Kidney (tissue), 14 donors: ENCODE results near the gene CD99L2. TPM values are rescaled to one million over a fixed set of nuclear protein-coding genes. Genes with fewer than 3 reads are reported as not detected.

Source experiments
- DNase-seq, 5 donors: peaks; one replicate each; pipeline ENCODE4 v3.0.0-alpha.2; 2013 to 2020
- FAIRE-seq: peaks from 2 replicates; lab custom pipeline; 2012; peaks lifted over from hg19 to GRCh38; lab: Jason Lieb, UNC
- H3K27ac ChIP-seq, 2 donors: one replicate each; pipeline ENCODE4 v1.7.0; 2013; ENCODE audit warnings: low read depth in 2 of 2, low read length in 2 of 2, inconsistent platforms in 1 of 2
- H3K27me3 ChIP-seq: one replicate; pipeline ENCODE4 v1.7.1; 2013; ENCODE audit warnings: low read length, inconsistent platforms; ENCODE audit not compliant: control insufficient read depth, insufficient read depth
- H3K36me3 ChIP-seq, 3 donors: one replicate each; pipeline versions ENCODE4 v1.7.0 to v1.7.1; 2013; ENCODE audit warnings: low read length in 3 of 3, control low read depth in 1 of 3, inconsistent platforms in 1 of 3; ENCODE audit not compliant: insufficient read depth in 3 of 3, control insufficient read depth in 2 of 3
- H3K4me1 ChIP-seq, 3 donors: one replicate each; pipeline versions ENCODE4 v1.7.0 to v1.7.1; 2013; ENCODE audit warnings: low read length in 3 of 3, inconsistent platforms in 1 of 3, low read depth in 1 of 3; ENCODE audit not compliant: control insufficient read depth in 2 of 3, insufficient read depth in 2 of 3
- H3K4me3 ChIP-seq, 3 donors: one replicate each; pipeline versions ENCODE4 v1.7.0 to v1.8.1; 2013; ENCODE audit warnings: low read length in 3 of 3, control low read depth in 1 of 3, inconsistent platforms in 1 of 3
- H3K9ac ChIP-seq, 3 donors: one replicate each; pipeline versions ENCODE4 v1.7.0 to v1.7.1; 2013; ENCODE audit warnings: low read length in 3 of 3, control low read depth in 1 of 3, inconsistent platforms in 1 of 3
- H3K9me3 ChIP-seq, 3 donors: one replicate each; pipeline versions ENCODE4 v1.7.0 to v1.7.1; 2013; ENCODE audit warnings: low read length in 3 of 3, control low read depth in 1 of 3, inconsistent platforms in 1 of 3; ENCODE audit not compliant: control insufficient read depth in 2 of 3, insufficient read depth in 1 of 3
- CTCF ChIP-seq: IDR thresholded peaks from 3 replicates; pipeline ENCODE4 v1.5.1; 2012; ENCODE audit warnings: mild to moderate bottlenecking, moderate library complexity, borderline replicate concordance; ENCODE audit not compliant: insufficient read depth; ENCODE audit errors: extremely low read depth
- intact Hi-C: fragments of 100-400 bp; cut with DNase I; formaldehyde crosslinking; loops from one replicate; pipeline ENCODE4 v1.11.1; 2022
- polyA plus RNA-seq: library from polyadenylated mRNA; stranded (reverse); fragments of 350-450 nt; fragmentation: Illumina TruSeq; extraction: RNeasy Lipid Tissue Mini Kit (QIAGEN cat#74804); gene quantifications from one replicate; pipeline ENCODE4 v1.2.3, GENCODE V29; 2014; ENCODE audit warnings: low read depth, low replicate concordance; ENCODE audit not compliant: insufficient read depth
- total RNA-seq: library from RNA; stranded (reverse); fragmentation: NEBNext Ultra II Directional; extraction: Animal tissue kit (Norgen Biotek cat#: 25700); gene quantifications from one replicate; pipeline ENCODE4 v1.2.1, GENCODE V29; 2021
- donor health status: control.
- donor health status: control.
- donor health status: control.
- donor health status: control.
- donor health status: control.
- donor health status: DM: yes; HTN: yes; CAD: no.
- donor health status: Normal renal cell carcinoma (clear cell type).

The CD99L2 gene
- total and polyA plus RNA-seq, 2 donors from 2014 or later, result 30.9 to 38.0 TPM

DNA sequence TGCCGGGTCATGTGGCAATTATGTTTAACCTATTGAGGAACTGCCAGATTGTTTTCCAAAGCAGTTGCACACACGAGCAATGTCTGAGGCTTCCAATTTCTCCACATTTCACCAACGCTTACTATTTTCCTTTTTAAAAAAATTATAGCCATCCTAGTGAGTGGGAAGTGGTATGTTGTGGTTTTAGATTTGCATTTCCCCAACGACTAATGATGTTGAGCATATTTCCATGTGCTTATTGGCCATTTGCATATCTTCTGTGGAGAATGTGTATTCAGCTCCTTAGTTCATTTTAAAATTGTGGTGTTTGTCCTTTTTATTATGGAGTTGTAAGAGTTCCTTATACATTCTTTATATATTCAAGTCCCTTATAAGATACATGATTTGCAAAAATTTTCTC, 145.1 kb downstream of the CD99L2 start:
- Histone ChIP-seq H3K4me3 (no peak overlapping the region), H3K27ac (no peak overlapping the region), H3K4me1 (no peaks in the 10 kb centered on the region), H3K27me3 (no peaks in the 10 kb centered on the region), H3K9ac (no peak overlapping the region), H3K36me3 (peaks cover 0 to 2% (median 0%) of the 10 kb centered on the region in 3 donors), H3K9me3 (no peaks in the 10 kb centered on the region)
- DNase-seq (no peak), FAIRE-seq (no peak)
- intact Hi-C loops, result no loop called here
- no peak for TF ChIP-seq CTCF

GRCh38 chrX:150752124-150752523, 146.3 kb downstream of the CD99L2 start:
- no peak for FAIRE-seq
- Histone ChIP-seq H3K4me3 (no peak overlapping the region), H3K27ac (no peak overlapping the region), H3K4me1 (no peaks in the 10 kb centered on the region), H3K9me3 (no peaks in the 10 kb centered on the region), H3K9ac (no peak overlapping the region), H3K27me3 (no peaks in the 10 kb centered on the region), H3K36me3 (peaks cover 0 to 2% (median 0%) of the 10 kb centered on the region in 3 donors)
- intact Hi-C loops, result no loop called here
- no peak for TF ChIP-seq CTCF
- DNase-seq, result no peak

DNA sequence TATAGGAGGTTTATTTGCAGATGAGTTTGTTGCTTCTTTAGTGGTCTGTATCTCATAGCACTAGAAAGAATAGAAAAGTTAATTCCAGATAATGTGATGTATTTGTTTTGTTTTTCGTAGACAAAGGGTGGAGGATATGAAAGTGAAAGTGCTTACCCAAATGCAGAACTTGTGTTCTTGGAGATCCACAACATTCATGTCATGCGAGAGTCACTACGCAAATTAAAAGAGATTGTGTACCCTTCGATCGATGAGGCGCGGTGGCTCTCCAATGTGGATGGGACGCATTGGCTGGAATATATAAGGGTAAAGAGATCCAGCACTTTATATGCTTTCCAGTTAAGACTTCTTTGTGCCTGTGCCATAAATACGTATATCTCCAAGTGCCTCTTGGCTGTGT, 162.0 kb downstream of the CD99L2 start:
- intact Hi-C loops, result no loop called here
- Histone ChIP-seq H3K9ac (no peak overlapping the region), H3K27me3 (no peaks in the 10 kb centered on the region), H3K27ac (no peak overlapping the region), H3K4me3 (no peak overlapping the region), H3K9me3 (no peaks in the 10 kb centered on the region), H3K4me1 (no peaks in the 10 kb centered on the region), H3K36me3 (peaks cover 2 to 31% (median 9%) of the 10 kb centered on the region in 3 donors)
- no peak for TF ChIP-seq CTCF
- FAIRE-seq, result no peak
- DNase-seq, result no peak

- peaks cover 2 to 23% (median 7%) of the 10 kb centered on the region in 3 donors for H3K36me3 ChIP-seq
- DNase-seq (peak in 1 of 5 donors; percentile 2), FAIRE-seq (no peak)
- intact Hi-C loops, result no loop called here
- no peak for TF ChIP-seq CTCF
- no peaks in the 10 kb centered on the region for H3K4me1 ChIP-seq
- H3K27me3 ChIP-seq, result no peaks in the 10 kb centered on the region
- H3K27ac ChIP-seq, result no peak overlapping the region
- H3K4me3 ChIP-seq, result no peak overlapping the region
- no peak overlapping the region for H3K9ac ChIP-seq
- H3K9me3 ChIP-seq, result no peaks in the 10 kb centered on the region
Measured at GRCh38 chrX:150731795-150732194, 166.7 kb downstream of the CD99L2 start.
